Esophagus (tissue), 2 donors: ENCODE measurements around the gene FRMD5. TPM values are rescaled to one million over a fixed set of nuclear protein-coding genes. Genes with fewer than 3 reads are reported as not detected.

ENCODE experiments used
- H3K27ac ChIP-seq, 2 donors: one replicate each; pipeline ENCODE4 v1.5.1; 2013; ENCODE audit warnings: low read depth in 2 of 2, mild to moderate bottlenecking in 2 of 2, inconsistent platforms in 1 of 2, low read length in 1 of 2, moderate library complexity in 1 of 2
- H3K27me3 ChIP-seq, 2 donors: one replicate each; pipeline ENCODE4 v1.6.1; 2013; ENCODE audit warnings: low read length in 2 of 2, control low read depth in 1 of 2, mild to moderate bottlenecking in 1 of 2; ENCODE audit not compliant: insufficient read depth in 2 of 2, control insufficient read depth in 1 of 2
- H3K36me3 ChIP-seq, 2 donors: one replicate each; pipeline ENCODE4 v1.6.1; 2013; ENCODE audit warnings: low read length in 1 of 2; ENCODE audit not compliant: control insufficient read depth in 2 of 2, insufficient read depth in 2 of 2
- H3K4me1 ChIP-seq, 2 donors: one replicate each; pipeline ENCODE4 v1.6.1; 2013; ENCODE audit warnings: low read length in 1 of 2; ENCODE audit not compliant: control insufficient read depth in 2 of 2, insufficient read depth in 2 of 2
- H3K4me3 ChIP-seq, 2 donors: one replicate each; pipeline ENCODE4 v1.5.1; 2013; ENCODE audit warnings: low read length in 2 of 2, mild to moderate bottlenecking in 2 of 2, low read depth in 1 of 2, moderate library complexity in 1 of 2
- H3K9me3 ChIP-seq, 2 donors: one replicate each; pipeline ENCODE4 v1.6.1; 2013; ENCODE audit warnings: mild to moderate bottlenecking in 2 of 2, low read depth in 1 of 2, low read length in 1 of 2, moderate library complexity in 1 of 2; ENCODE audit not compliant: control insufficient read depth in 2 of 2, insufficient read depth in 1 of 2
- WGBS, 2 donors: extraction: QIAGEN DNeasy Blood & Tissue Kit; methylation state at CpG; one replicate each; pipeline ENCODE4 v1.1.7; 2013; 5-methylcytosine and 5-hydroxymethylcytosine counted together
- polyA plus RNA-seq, 2 donors: library from polyadenylated mRNA; stranded (reverse); fragments of 200-250 nt; gene quantifications; one replicate each; pipeline ENCODE4 v1.2.3, GENCODE V29; 2013
- donor health status: healthy with polysubstance abuse.
- donor health status: Bipolar disorder and iron deficiency.

FRMD5 gene
- polyA plus RNA-seq, 2 donors, result 0.04 to 0.09 TPM

- Histone ChIP-seq H3K36me3 (no peaks in the 10 kb centered on the region), H3K4me1 (no peaks in the 10 kb centered on the region), H3K9me3 (no peaks in the 10 kb centered on the region), H3K27me3 (no peaks in the 10 kb centered on the region), H3K4me3 (no peak overlapping the region), H3K27ac (no peak overlapping the region)
Measured at GRCh38 chr15:44128443-44128842, 66.6 kb downstream of the FRMD5 start.

DNA sequence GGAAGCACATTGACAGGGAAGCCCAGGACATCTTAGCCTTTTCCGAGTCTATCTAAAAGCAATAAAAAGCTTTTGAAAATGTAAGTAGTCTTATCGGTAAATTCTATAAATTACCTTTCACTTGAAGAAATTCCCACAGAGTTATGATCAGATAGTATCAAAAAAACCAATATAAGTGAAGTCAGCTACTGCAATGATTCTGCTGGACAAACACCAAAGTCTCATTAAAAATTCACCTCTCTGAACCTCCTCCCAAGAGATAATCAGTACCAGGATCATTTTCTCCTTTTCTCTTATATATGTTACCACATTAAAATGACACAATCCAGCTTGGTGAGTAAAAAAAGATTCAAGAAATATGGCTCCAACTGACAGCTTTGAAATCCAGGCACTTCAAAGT lies 69.2 kb downstream of the FRMD5 start:
- 83 to 93% methylated on average over 2 of the region's 2 CpGs for WGBS, 2 donors

GRCh38 chr15:44102675-44103254 lies 92.3 kb downstream of the FRMD5 start:
- no peak overlapping the region for H3K4me3 ChIP-seq
- no peaks in the 10 kb centered on the region for H3K27me3 ChIP-seq
- no peaks in the 10 kb centered on the region for H3K36me3 ChIP-seq
- H3K9me3 ChIP-seq, result no peaks in the 10 kb centered on the region
- no peaks in the 10 kb centered on the region for H3K4me1 ChIP-seq
- no peak overlapping the region for H3K27ac ChIP-seq

More for the DNA sequence above, 69.2 kb downstream of the FRMD5 start:
- H3K27me3 ChIP-seq, result no peaks in the 10 kb centered on the region
- H3K4me3 ChIP-seq, result no peak overlapping the region
- no peaks in the 10 kb centered on the region for H3K9me3 ChIP-seq
- H3K36me3 ChIP-seq, result no peaks in the 10 kb centered on the region
- H3K4me1 ChIP-seq, result no peaks in the 10 kb centered on the region
- no peak overlapping the region for H3K27ac ChIP-seq

DNA sequence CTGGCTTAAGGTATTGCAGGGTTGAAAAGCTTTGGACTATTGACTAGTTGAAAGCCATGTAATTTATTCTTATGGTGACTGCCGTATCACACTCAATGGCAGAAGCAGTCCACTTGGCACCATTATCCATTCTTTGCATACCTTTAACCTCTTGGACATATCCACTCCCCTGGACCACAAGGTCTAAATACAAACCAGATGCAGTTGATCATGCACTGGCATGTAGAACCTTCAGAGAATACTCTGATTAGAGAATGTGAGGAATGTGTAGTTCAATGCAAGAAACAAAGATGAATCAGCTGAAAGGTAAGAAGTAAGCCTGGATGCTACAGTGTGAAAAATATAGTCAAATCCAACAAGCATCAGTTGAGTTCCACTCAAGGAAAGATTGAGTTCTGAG lies 93.1 kb downstream of the FRMD5 start:
- Histone ChIP-seq H3K4me3 (no peak overlapping the region), H3K27me3 (no peaks in the 10 kb centered on the region), H3K9me3 (no peaks in the 10 kb centered on the region), H3K36me3 (no peaks in the 10 kb centered on the region), H3K27ac (no peak overlapping the region), H3K4me1 (no peaks in the 10 kb centered on the region)
- WGBS, 2 donors, result 78 to 85% methylated on average over 1 of the region's 1 CpG

GRCh38 chr15:44101286-44101685 lies 93.8 kb downstream of the FRMD5 start:
- no peaks in the 10 kb centered on the region for H3K4me1 ChIP-seq
- no peaks in the 10 kb centered on the region for H3K27me3 ChIP-seq
- no peaks in the 10 kb centered on the region for H3K9me3 ChIP-seq
- H3K36me3 ChIP-seq, result no peaks in the 10 kb centered on the region
- no peak overlapping the region for H3K27ac ChIP-seq
- no peak overlapping the region for H3K4me3 ChIP-seq

DNA sequence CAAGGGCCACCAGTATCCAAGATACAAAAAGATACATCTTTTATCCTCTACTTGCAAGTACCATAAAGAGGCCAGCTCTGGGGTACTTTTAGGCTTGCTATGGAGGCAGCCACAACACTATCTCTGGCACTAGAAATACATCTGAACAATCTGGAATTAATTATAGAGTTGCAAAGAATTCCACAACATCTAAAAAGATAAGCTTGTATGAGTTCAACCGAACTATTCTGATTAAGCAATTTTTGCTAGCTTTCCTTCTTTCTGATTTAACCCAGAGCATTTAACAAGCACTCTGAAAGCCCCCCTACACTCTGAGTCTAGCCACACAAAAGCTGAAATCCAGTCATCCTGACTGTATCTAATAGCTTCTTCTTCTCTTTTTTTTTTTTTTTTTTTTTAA lies 95.4 kb downstream of the FRMD5 start:
- Histone ChIP-seq H3K4me1 (no peaks in the 10 kb centered on the region), H3K27ac (no peak overlapping the region), H3K4me3 (no peak overlapping the region), H3K36me3 (no peaks in the 10 kb centered on the region), H3K9me3 (peaks cover 0 to 2% of the 10 kb centered on the region in 2 donors), H3K27me3 (no peaks in the 10 kb centered on the region)
- WGBS, 2 donors, result 68% methylated on average over 1 of the region's 1 CpG

GRCh38 chr15:44097552-44097951 lies 97.5 kb downstream of the FRMD5 start:
- no peaks in the 10 kb centered on the region for H3K27me3 ChIP-seq
- 33 to 39% methylated on average over 3 of the region's 3 CpGs for WGBS, 2 donors
- no peak overlapping the region for H3K27ac ChIP-seq
- H3K36me3 ChIP-seq, result no peaks in the 10 kb centered on the region
- no peak overlapping the region for H3K4me3 ChIP-seq
- H3K9me3 ChIP-seq, result peaks cover 0 to 2% of the 10 kb centered on the region in 2 donors
- H3K4me1 ChIP-seq, result no peaks in the 10 kb centered on the region

DNA sequence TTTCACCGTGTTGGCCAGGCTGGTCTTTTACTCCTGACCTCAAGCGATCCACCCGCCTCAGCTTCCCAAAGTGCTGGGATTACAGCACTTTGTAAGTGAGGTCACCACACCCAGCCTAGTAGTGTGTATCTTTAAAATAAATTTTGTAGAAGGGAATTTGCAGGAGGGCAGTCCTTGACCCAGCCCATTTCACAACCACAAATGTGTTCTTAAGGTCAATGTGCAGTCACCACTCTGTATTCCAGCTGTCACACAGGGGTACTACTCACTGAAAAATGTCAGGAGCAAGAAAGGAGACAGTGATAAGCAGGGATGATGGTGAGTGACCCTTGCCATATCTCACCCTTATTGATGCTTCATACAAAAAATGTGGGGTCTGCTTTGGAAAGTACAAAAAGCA lies 98.5 kb downstream of the FRMD5 start:
- Histone ChIP-seq H3K4me3 (no peak overlapping the region), H3K27me3 (no peaks in the 10 kb centered on the region), H3K27ac (no peak overlapping the region), H3K36me3 (no peaks in the 10 kb centered on the region), H3K4me1 (no peaks in the 10 kb centered on the region), H3K9me3 (peaks cover 0 to 2% of the 10 kb centered on the region in 2 donors)
- 93 to 95% methylated on average over 3 of the region's 3 CpGs for WGBS, 2 donors

DNA sequence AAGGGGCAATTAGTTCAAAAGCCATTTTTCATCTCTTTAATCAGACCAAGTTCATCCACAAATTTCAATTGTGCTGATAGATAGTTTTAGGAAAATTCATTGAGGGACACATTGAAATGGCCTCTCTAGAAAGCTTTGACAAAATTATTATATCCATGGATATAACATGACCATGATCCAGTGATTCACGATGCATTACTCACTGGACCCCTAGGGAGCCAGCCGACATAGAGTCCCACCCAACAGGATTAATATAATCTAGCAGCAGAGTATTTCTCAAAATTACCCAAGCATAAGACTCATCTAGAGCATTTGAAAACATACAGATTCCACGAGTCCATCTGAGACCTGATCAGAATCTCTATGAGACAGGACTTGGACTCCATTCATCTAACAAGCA lies 100.3 kb downstream of the FRMD5 start:
- Histone ChIP-seq H3K27me3 (no peaks in the 10 kb centered on the region), H3K4me1 (no peaks in the 10 kb centered on the region), H3K36me3 (no peaks in the 10 kb centered on the region), H3K9me3 (peaks cover 0 to 2% of the 10 kb centered on the region in 2 donors), H3K4me3 (no peak overlapping the region), H3K27ac (no peak overlapping the region)
- WGBS, 2 donors, result 83 to 88% methylated on average over 3 of the region's 3 CpGs

- Histone ChIP-seq H3K4me1 (no peaks in the 10 kb centered on the region), H3K27ac (no peak overlapping the region), H3K9me3 (peaks cover 0 to 2% of the 10 kb centered on the region in 2 donors), H3K36me3 (no peaks in the 10 kb centered on the region), H3K4me3 (no peak overlapping the region), H3K27me3 (no peaks in the 10 kb centered on the region)
- whole genome bisulfite sequencing, 2 donors, result 97 to 98% methylated on average over 3 of the region's 3 CpGs
Measured at GRCh38 chr15:44093836-44094235, 101.2 kb downstream of the FRMD5 start.
